H1 (cell line): ENCODE data around the gene MTM1. TPM values are rescaled to one million over a fixed set of nuclear protein-coding genes. Genes with fewer than 3 reads are reported as not detected.

Source experiments
- CTCF ChIA-PET: fragments of 300-600 bp; sonication (Branson Sonifier 250); formaldehyde crosslinking; loops from one replicate; lab custom pipeline; 2021; ENCODE audit not compliant: partially characterized antibody; lab: Charles Lee
- POLR2A ChIA-PET: fragments of 300-600 bp; sonication (Branson Sonifier 250); formaldehyde crosslinking; loops from one replicate; lab custom pipeline; 2021; ENCODE audit warnings: inconsistent platforms; ENCODE audit not compliant: partially characterized antibody; lab: Charles Lee
- DNase-seq, 2 experiments: peaks; one replicate each; pipeline versions ENCODE4 v3.0.0 to v3.0.0-alpha.2; 2010 to 2022; ENCODE audit warnings: low spot score in 2 of 2, low read depth in 1 of 2, mixed read lengths in 1 of 2
- FAIRE-seq: peaks from 2 replicates; lab custom pipeline; 2011; peaks lifted over from hg19 to GRCh38; lab: Jason Lieb, UNC
- H2AFZ ChIP-seq: 2 replicates; pipeline ENCODE4 v1.8.1; 2012; ENCODE audit warnings: low read length, inconsistent platforms
- H2AK5ac ChIP-seq: 2 replicates; pipeline ENCODE4 v1.6.1; 2013; ENCODE audit warnings: low read depth, low read length
- H2BK120ac ChIP-seq: replicated peaks from 2 replicates; pipeline ENCODE3; 2013; ENCODE audit warnings: low read depth, low read length, inconsistent platforms
- H2BK12ac ChIP-seq: 2 replicates; pipeline ENCODE4 v1.6.1; 2013; ENCODE audit warnings: low read depth, low read length
- H2BK15ac ChIP-seq: 2 replicates; pipeline ENCODE4 v1.6.1; 2013; ENCODE audit warnings: low read length
- H2BK20ac ChIP-seq: 2 replicates; pipeline ENCODE4 v1.6.1; 2013; ENCODE audit warnings: low read length
- H2BK5ac ChIP-seq: 2 replicates; pipeline ENCODE4 v1.6.1; 2013; ENCODE audit warnings: low read depth, low read length
- H3K14ac ChIP-seq: 2 replicates; pipeline ENCODE4 v1.6.1; 2013; ENCODE audit warnings: inconsistent platforms; ENCODE audit not compliant: insufficient read length
- H3K18ac ChIP-seq: 2 replicates; pipeline ENCODE4 v1.6.1; 2013; ENCODE audit warnings: low read length; ENCODE audit errors: extremely low read depth
- H3K23ac ChIP-seq: 2 replicates; pipeline ENCODE4 v1.6.1; 2013; ENCODE audit warnings: inconsistent platforms; ENCODE audit not compliant: insufficient read length
- H3K23me2 ChIP-seq: 2 replicates; pipeline ENCODE4 v1.6.1; 2013; ENCODE audit warnings: low read depth, low read length
- H3K27ac ChIP-seq: 2 replicates; pipeline ENCODE4 v1.6.1; 2011; ENCODE audit warnings: low read depth, low read length, inconsistent platforms
- H3K27me3 ChIP-seq, 4 experiments: replicated peaks in 1 of 4; 1 replicate in 1 of 4; 2 replicates in 3 of 4; pipeline versions ENCODE4 v1.6.1 to v1.8.1; 2011 to 2013; ENCODE audit warnings: low read length in 3 of 4, mild to moderate bottlenecking in 3 of 4, inconsistent platforms in 2 of 4, mixed read lengths in 2 of 4, moderate library complexity in 1 of 4; ENCODE audit not compliant: control insufficient read depth in 3 of 4, insufficient read depth in 3 of 4; ENCODE audit errors: extremely low read depth in 1 of 4
- H3K36me3 ChIP-seq, 4 experiments: 2 replicates each; pipeline versions ENCODE4 v1.6.1 to v1.8.1; 2011 to 2013; ENCODE audit warnings: mild to moderate bottlenecking in 4 of 4, low read length in 3 of 4, moderate library complexity in 2 of 4, control low read depth in 1 of 4, inconsistent platforms in 1 of 4; ENCODE audit not compliant: insufficient read depth in 4 of 4, control insufficient read depth in 2 of 4
- H3K4ac ChIP-seq: replicated peaks from 2 replicates; pipeline ENCODE3; 2013; ENCODE audit warnings: low read length, low read depth, mixed read lengths, inconsistent platforms; ENCODE audit not compliant: insufficient read length
- H3K4me1 ChIP-seq, 4 experiments: replicated peaks in 1 of 4; 1 replicate in 1 of 4; 2 replicates in 3 of 4; pipeline versions ENCODE4 v1.6.1 to v1.8.1; 2011 to 2013; ENCODE audit warnings: low read length in 3 of 4, inconsistent platforms in 2 of 4, mixed read lengths in 1 of 4; ENCODE audit not compliant: insufficient read depth in 4 of 4, control insufficient read depth in 3 of 4
- H3K4me2 ChIP-seq, 2 experiments: 2 replicates each; pipeline versions ENCODE4 v1.6.1 to v1.8.1; 2011 to 2013; ENCODE audit warnings: low read depth in 2 of 2, low read length in 2 of 2, control low read depth in 1 of 2, inconsistent platforms in 1 of 2, mild to moderate bottlenecking in 1 of 2; ENCODE audit not compliant: insufficient read depth in 1 of 2
- H3K4me3 ChIP-seq, 4 experiments: fragments of 200-600, 300-600 bp in 1 of 4; sonication (generic), shearing (Covaris generic), sonication (Bioruptor Twin) in 1 of 4; 2 replicates each; pipeline versions ENCODE4 v1.5.1 to v1.8.1; 2011 to 2016; ENCODE audit warnings: low read length in 4 of 4, low read depth in 3 of 4, control low read depth in 2 of 4, inconsistent platforms in 2 of 4, mild to moderate bottlenecking in 2 of 4, mixed read lengths in 1 of 4, moderate library complexity in 1 of 4; ENCODE audit not compliant: insufficient read depth in 2 of 4; ENCODE audit errors: extremely low read depth in 1 of 4
- H3K56ac ChIP-seq: replicated peaks from 2 replicates; pipeline ENCODE3; 2013; ENCODE audit warnings: low read depth, mild to moderate bottlenecking, mixed read lengths, low read length, inconsistent platforms; ENCODE audit not compliant: insufficient read length
- H3K79me1 ChIP-seq: 2 replicates; pipeline ENCODE4 v1.6.1; 2013; ENCODE audit warnings: low read depth, low read length, control low read depth
- H3K79me2 ChIP-seq, 2 experiments: 2 replicates each; pipeline versions ENCODE4 v1.6.1 to v1.8.1; 2012 to 2013; ENCODE audit warnings: low read length in 2 of 2, mild to moderate bottlenecking in 2 of 2, inconsistent platforms in 1 of 2; ENCODE audit not compliant: insufficient read depth in 2 of 2, control insufficient read depth in 1 of 2
- H3K9ac ChIP-seq, 4 experiments: replicated peaks in 1 of 4; 1 replicate in 1 of 4; 2 replicates in 3 of 4; pipeline versions ENCODE4 v1.6.1 to v1.8.1; 2011 to 2013; ENCODE audit warnings: low read depth in 3 of 4, low read length in 3 of 4, control low read depth in 2 of 4, mild to moderate bottlenecking in 2 of 4, moderate library complexity in 2 of 4, inconsistent platforms in 1 of 4; ENCODE audit errors: extremely low read depth in 1 of 4
- H3K9me3 ChIP-seq, 2 experiments: 2 replicates each; pipeline versions ENCODE4 v1.6.1 to v1.8.1; 2012 to 2013; ENCODE audit warnings: mild to moderate bottlenecking in 2 of 2, moderate library complexity in 2 of 2, control low read depth in 1 of 2, inconsistent platforms in 1 of 2, low read depth in 1 of 2, low read length in 1 of 2, mixed read lengths in 1 of 2; ENCODE audit not compliant: insufficient read depth in 2 of 2
- H4K20me1 ChIP-seq, 2 experiments: replicated peaks in 1 of 2; 2 replicates each; pipeline versions ENCODE3 to v1.8.1; 2011 to 2013; ENCODE audit warnings: inconsistent platforms in 2 of 2, low read length in 2 of 2, mild to moderate bottlenecking in 1 of 2; ENCODE audit not compliant: insufficient read depth in 2 of 2, control insufficient read depth in 1 of 2
- H4K5ac ChIP-seq: 2 replicates; pipeline ENCODE4 v1.6.1; 2013; ENCODE audit warnings: low read length, low read depth, mixed read lengths, inconsistent platforms; ENCODE audit not compliant: insufficient read length
- H4K8ac ChIP-seq: 2 replicates; pipeline ENCODE4 v1.8.0; 2013; ENCODE audit warnings: mild to moderate bottlenecking, moderate library complexity, low read length, inconsistent platforms; ENCODE audit not compliant: insufficient read depth; ENCODE audit errors: extremely low read depth
- H4K91ac ChIP-seq: replicated peaks from 2 replicates; pipeline ENCODE3; 2013; ENCODE audit warnings: low read length, mixed read lengths, inconsistent platforms; ENCODE audit not compliant: insufficient read length
- BACH1 ChIP-seq: IDR thresholded peaks from 2 replicates; pipeline ENCODE4 v1.6.1; 2012; ENCODE audit warnings: low read length, improper control_type of control experiment
- BCL11A ChIP-seq, 2 experiments: IDR thresholded peaks; one replicate each; pipeline ENCODE4 v1.6.1; 2011; ENCODE audit warnings: low read depth in 2 of 2, low read length in 2 of 2, mild to moderate bottlenecking in 2 of 2
- HDAC6 ChIP-seq: IDR thresholded peaks from one replicate; pipeline ENCODE4 v1.7.1; 2012; ENCODE audit warnings: low read depth, mild to moderate bottlenecking, inconsistent platforms, low read length, moderate library complexity
- SAP30 ChIP-seq: fragments of 300-600 bp; sonication (generic); IDR thresholded peaks from 2 replicates; pipeline ENCODE4 v1.7.1; 2012; ENCODE audit warnings: low read length, moderate library complexity, mild to moderate bottlenecking, inconsistent platforms; ENCODE audit not compliant: insufficient read depth, insufficient replicate concordance
- SIRT6 ChIP-seq: IDR thresholded peaks from one replicate; pipeline ENCODE4 v1.7.1; 2012; ENCODE audit warnings: low read length, inconsistent platforms
- SP1 ChIP-seq: IDR thresholded peaks from 2 replicates; pipeline ENCODE4 v1.6.1; 2011; ENCODE audit warnings: low read depth, low read length
- TCF12 ChIP-seq: IDR thresholded peaks from 2 replicates; pipeline ENCODE4 v1.6.1; 2011; ENCODE audit warnings: low read depth, mild to moderate bottlenecking, low read length
- WGBS, 2 experiments: shearing (Covaris generic) in 1 of 2; methylation state at CpG; one replicate each; pipeline versions ENCODE4 v1.1.6 to v1.1.7; 2013 to 2015; ENCODE audit warnings: low lambda C conversion rate in 2 of 2, mixed read lengths in 2 of 2, inconsistent platforms in 1 of 2, low coverage in 1 of 2, missing lambda C conversion rate in 1 of 2; ENCODE audit not compliant: insufficient replicate concordance in 2 of 2, insufficient coverage in 1 of 2, insufficient read length in 1 of 2; ENCODE audit errors: extremely low coverage in 1 of 2, missing lambda C conversion rate in 1 of 2; 5-methylcytosine and 5-hydroxymethylcytosine counted together
- polyA plus RNA-seq, 7 experiments: library from polyadenylated mRNA; depleted of rRNA in 3 of 7; stranded (reverse) in 5 of 7; unstranded in 2 of 7; fragments of >200 nt in 5 of 7; fragments of 200-250 nt in 2 of 7; gene quantifications; 1 replicate in 5 of 7; 2 replicates in 1 of 7; 4 replicates in 1 of 7; pipeline versions ENCODE4 v1.2.1 to v1.2.3, GENCODE V29; 2011 to 2013; ENCODE audit warnings: missing spikeins in 2 of 7, mixed read lengths in 2 of 7
- total RNA-seq: library from RNA; stranded (reverse); fragmentation: NEBNext Ultra II Directional; extraction: Animal tissue kit (Norgen Biotek cat#: 25700); gene quantifications from 2 replicates; pipeline ENCODE4 v1.2.1, GENCODE V29; 2021

Gene MTM1
- total and polyA plus RNA-seq, 2 of the 8 experiments (the other 6 are each of a cell fraction or from before 2014, with no cell fraction given), result 2.3 to 8.4 TPM

GRCh38 chrX:150570512-150570911 lies 2.1 kb downstream of the MTM1 start:
- Histone ChIP-seq H3K14ac (no peak overlapping the region), H4K8ac (no peak overlapping the region), H3K18ac (no peak overlapping the region), H2AFZ (no peak overlapping the region), H3K56ac (no peak overlapping the region), H2BK20ac (no peak overlapping the region), H2AK5ac (no peak overlapping the region), H4K5ac (no peak overlapping the region), H3K4ac (no peak overlapping the region), H3K4me2 (no peak overlapping the region; a peak in 1 of 4 replicates), H3K27me3 (no peaks in the 10 kb centered on the region), H3K9me3 (no peaks in the 10 kb centered on the region), H3K27ac (no peak overlapping the region), H4K20me1 (no peaks in the 10 kb centered on the region), H3K23ac (no peak overlapping the region), H3K79me1 (no peaks in the 10 kb centered on the region; the same call in 1 of the 2 replicates), H3K4me3 (no peak overlapping the region), H2BK12ac (no peak overlapping the region), H2BK15ac (no peak overlapping the region), H4K91ac (no peak overlapping the region), H3K36me3 (no peaks in the 10 kb centered on the region), H2BK5ac (no peak overlapping the region), H3K9ac (no peak overlapping the region), H2BK120ac (no peak overlapping the region), H3K79me2 (peaks cover 0 to 21% of the 10 kb centered on the region in 2 experiments; a peak in 2 of 4 replicates), H3K23me2 (no peaks in the 10 kb centered on the region), H3K4me1 (peaks cover 0 to 20% (median 13%) of the 10 kb centered on the region in 4 experiments; a peak in 6 of 7 replicates)
- POLR2A ChIA-PET, result interaction anchor here (0.6 kb wide), 2 partner anchors 62 to 614 kb away, joined by 3 read pairs; no protein-coding TSS in a partner anchor
- TF ChIP-seq BCL11A (IDR thresholded peaks at IDR 0.05; ENCODE audit: low read depth in 2 of 2, low read length in 2 of 2) (no peak), SAP30 (no peak), SIRT6 (no peak), BACH1 (no peak), HDAC6 (no peak), TCF12 (no peak), SP1 (no peak)
- 84% methylated on average over 3 of the region's 3 CpGs; no CpG with 5 or more reads in 1 of the 2 experiments for WGBS, 2 experiments
- no peak for DNase-seq
- no peak for FAIRE-seq
- CTCF ChIA-PET, result interaction anchor here (0.9 to 2.4 kb wide), 4 partner anchors 17 to 632 kb away, joined by 3 to 8 read pairs (median 3); partner anchors contain the start of gene EOLA2
